Sigmoid colon (tissue), 7 donors: ENCODE results near the gene RBBP8. TPM values are rescaled to one million over a fixed set of nuclear protein-coding genes. Genes with fewer than 3 reads are reported as not detected.

Experiments
- DNase-seq: peaks from one replicate; pipeline ENCODE4 v3.0.0-alpha.2; 2019
- H3K27ac ChIP-seq, 4 donors: fragments of 200-600 bp; sonication (generic); one replicate each; pipeline ENCODE4 v1.5.1; 2016 to 2019; ENCODE audit warnings: mild to moderate bottlenecking in 1 of 4
- H3K27me3 ChIP-seq, 3 donors: fragments of 200-600 bp; sonication (generic); one replicate each; pipeline ENCODE4 v1.5.1; 2019; ENCODE audit warnings: mild to moderate bottlenecking in 1 of 3
- H3K36me3 ChIP-seq, 4 donors: fragments of 200-600 bp; sonication (generic); one replicate each; pipeline ENCODE4 v1.5.1; 2016 to 2019
- H3K4me1 ChIP-seq, 4 donors: fragments of 200-600 bp; sonication (generic); one replicate each; pipeline ENCODE4 v1.5.1; 2017 to 2019
- H3K4me3 ChIP-seq, 4 donors: fragments of 200-600 bp; sonication (generic); one replicate each; pipeline ENCODE4 v1.5.1; 2017 to 2019; ENCODE audit warnings: mild to moderate bottlenecking in 2 of 4, moderate library complexity in 1 of 4
- H3K9me3 ChIP-seq, 4 donors: fragments of 200-600 bp in 3 of 4; sonication (generic) in 3 of 4; one replicate each; pipeline versions ENCODE4 v1.5.1 to v1.6.1; 2013 to 2019
- CTCF ChIP-seq, 4 experiments: fragments of 450-650 bp in 3 of 4; fragments of 200-600 bp in 1 of 4; IDR thresholded peaks; one replicate each; pipeline ENCODE4 v1.5.1; 2016 to 2019; ENCODE audit warnings: antibody characterized with exemption in 4 of 4, mild to moderate bottlenecking in 3 of 4, moderate library complexity in 2 of 4
- EP300 ChIP-seq, 4 donors: sonication (generic); formaldehyde crosslinking; IDR thresholded peaks; one replicate each; pipeline ENCODE4 v1.6.1; 2017; ENCODE audit warnings: antibody characterized with exemption in 4 of 4
- POLR2A ChIP-seq, 2 donors: fragments of 450-650 bp; IDR thresholded peaks; one replicate each; pipeline ENCODE4 v1.6.1; 2016; ENCODE audit warnings: antibody characterized with exemption in 2 of 2, mild to moderate bottlenecking in 2 of 2, moderate library complexity in 2 of 2
- POLR2AphosphoS5 ChIP-seq, 4 donors: sonication (generic); formaldehyde crosslinking; IDR thresholded peaks; one replicate each; pipeline ENCODE4 v1.6.1; 2017; ENCODE audit warnings: antibody characterized with exemption in 4 of 4
- WGBS, 2 donors: extraction: QIAGEN DNeasy Blood & Tissue Kit; methylation state at CpG; one replicate each; pipeline ENCODE4 v1.1.7; 2013; 5-methylcytosine and 5-hydroxymethylcytosine counted together
- intact Hi-C: fragments of 100-400 bp; cut with DNase I; formaldehyde crosslinking; loops from one replicate; pipeline ENCODE4 v1.15.1; 2023
- polyA plus RNA-seq, 3 donors: library from polyadenylated mRNA; stranded (reverse); fragments of 200-250 nt; gene quantifications; one replicate each; pipeline ENCODE4 v1.2.3, GENCODE V29; 2013
- total RNA-seq, 4 donors: library from RNA; depleted of rRNA; stranded (reverse); fragments of >200 nt; gene quantifications; one replicate each; pipeline ENCODE4 v1.1.0, GENCODE V29; 2016
- donor health status: healthy with polysubstance abuse.
- donor health status: Bipolar disorder and iron deficiency.
- donor health status: healthy.

Gene RBBP8
- total and polyA plus RNA-seq, 7 donors = 10.3 to 30.7 (median 22.7) TPM

- intact Hi-C loops = loop anchor here (5.0 kb wide), 1 partner anchor 380 kb away; no protein-coding TSS in a partner anchor
- WGBS, 2 donors = 89 to 95% methylated on average over 4 of the region's 4 CpGs
Measured at GRCh38 chr18:23032030-23032582, 99.0 kb downstream of the RBBP8 start.

GRCh38 chr18:23033056-23033455 lies 99.9 kb downstream of the RBBP8 start:
- Histone ChIP-seq H3K27me3 (no peaks in the 10 kb centered on the region), H3K9me3 (no peaks in the 10 kb centered on the region), H3K4me1 (no peaks in the 10 kb centered on the region), H3K4me3 (no peak overlapping the region), H3K36me3 (peaks cover 0 to 4% (median 0%) of the 10 kb centered on the region in 4 donors), H3K27ac (no peak overlapping the region)
- TF ChIP-seq EP300 (IDR thresholded peaks at IDR 0.05) (no peak), CTCF (IDR thresholded peaks at IDR 0.05) (no peak), POLR2AphosphoS5 (IDR thresholded peaks at IDR 0.05) (no peak), POLR2A (IDR thresholded peaks at IDR 0.05) (no peak)
- intact Hi-C loops = loop anchor here (5.0 kb wide), 1 partner anchor 379 kb away; no protein-coding TSS in a partner anchor
- no peak for DNase-seq
- 21 to 79% methylated on average over 5 of the region's 5 CpGs for WGBS, 2 donors

More at GRCh38 chr18:23032030-23032582, 99.0 kb downstream of the RBBP8 start:
- DNase-seq = no peak
- no peak overlapping the region for H3K27ac ChIP-seq
- no peaks in the 10 kb centered on the region for H3K27me3 ChIP-seq
- peaks cover 0 to 6% (median 0%) of the 10 kb centered on the region in 4 donors for H3K36me3 ChIP-seq
- no peaks in the 10 kb centered on the region for H3K4me1 ChIP-seq
- TF ChIP-seq EP300 (IDR thresholded peaks at IDR 0.05) (no peak), POLR2AphosphoS5 (IDR thresholded peaks at IDR 0.05) (no peak), POLR2A (IDR thresholded peaks at IDR 0.05) (no peak), CTCF (IDR thresholded peaks at IDR 0.05) (no peak)
- no peaks in the 10 kb centered on the region for H3K9me3 ChIP-seq
- no peak overlapping the region for H3K4me3 ChIP-seq

GRCh38 chr18:23036660-23037201 lies 103.6 kb downstream of the RBBP8 start:
- WGBS, 2 donors = 84 to 89% methylated on average over 3 of the region's 3 CpGs
- Histone ChIP-seq H3K4me3 (no peak overlapping the region), H3K36me3 (no peaks in the 10 kb centered on the region), H3K27ac (no peak overlapping the region), H3K4me1 (no peaks in the 10 kb centered on the region), H3K27me3 (no peaks in the 10 kb centered on the region), H3K9me3 (no peaks in the 10 kb centered on the region)
- DNase-seq = no peak
- TF ChIP-seq POLR2A (IDR thresholded peaks at IDR 0.05) (no peak), EP300 (IDR thresholded peaks at IDR 0.05) (no peak), CTCF (IDR thresholded peaks at IDR 0.05) (no peak), POLR2AphosphoS5 (IDR thresholded peaks at IDR 0.05) (no peak)
- intact Hi-C loops = no loop called here

GRCh38 chr18:23037646-23038045 lies 104.5 kb downstream of the RBBP8 start:
- Histone ChIP-seq H3K9me3 (no peaks in the 10 kb centered on the region), H3K4me3 (no peak overlapping the region), H3K4me1 (no peaks in the 10 kb centered on the region), H3K27ac (no peak overlapping the region), H3K36me3 (no peaks in the 10 kb centered on the region), H3K27me3 (no peaks in the 10 kb centered on the region)
- intact Hi-C loops = no loop called here
- 87 to 93% methylated on average over 2 of the region's 2 CpGs for WGBS, 2 donors
- TF ChIP-seq POLR2AphosphoS5 (IDR thresholded peaks at IDR 0.05) = no peak
- DNase-seq = no peak

- no peak overlapping the region for H3K4me3 ChIP-seq
- TF ChIP-seq POLR2AphosphoS5 (IDR thresholded peaks at IDR 0.05) = no peak
- no peak for TF ChIP-seq POLR2A (IDR thresholded peaks at IDR 0.05)
- TF ChIP-seq CTCF (IDR thresholded peaks at IDR 0.05) = no peak
- no peak for TF ChIP-seq EP300 (IDR thresholded peaks at IDR 0.05)
- H3K9me3 ChIP-seq = no peaks in the 10 kb centered on the region
- H3K27ac ChIP-seq = no peak overlapping the region
- intact Hi-C loops = no loop called here
- no peaks in the 10 kb centered on the region for H3K36me3 ChIP-seq
- H3K4me1 ChIP-seq = no peaks in the 10 kb centered on the region
- no peak for DNase-seq
- 81 to 86% methylated on average over 4 of the region's 4 CpGs for WGBS, 2 donors
- H3K27me3 ChIP-seq = no peaks in the 10 kb centered on the region
Measured at GRCh38 chr18:23038712-23039111, 105.6 kb downstream of the RBBP8 start.
